ENCODE data around the gene MEGF6. TPM values are rescaled to one million over a fixed set of nuclear protein-coding genes. Genes with fewer than 3 reads are reported as not detected.

Gene MEGF6
- total and polyA plus RNA-seq, 2 donors (not counting 3 experiments of a cell fraction or from before 2014, with no cell fraction given) = 22.5 to 63.7 TPM

GRCh38 chr1:3634059-3634800 is 22.9 kb upstream of the MEGF6 start:
- intact Hi-C loops (cut with micrococcal nuclease) = no loop called here
- TF ChIP-seq POLR2AphosphoS5 (IDR thresholded peaks at IDR 0.05; ENCODE audit: insufficient read depth, low read depth, low read length) (no peak), GATA2 (IDR thresholded peaks at IDR 0.05; ENCODE audit: insufficient read depth, insufficient read length, low read depth, low read length) (no peak), FOS (IDR thresholded peaks at IDR 0.05; ENCODE audit: borderline replicate concordance, insufficient read depth, low read length) (no peak), CTCF (IDR thresholded peaks at IDR 0.05; ENCODE audit: extremely low read depth in 1 of 2, insufficient read depth in 1 of 2, low read depth in 1 of 2, low read length in 2 of 2) (no peak), MAX (IDR thresholded peaks at IDR 0.05; ENCODE audit: insufficient read depth, insufficient read length) (no peak), JUN (IDR thresholded peaks at IDR 0.05; ENCODE audit: borderline replicate concordance, insufficient read depth, insufficient read length, low read depth) (no peak), MYC (IDR thresholded peaks at IDR 0.05; ENCODE audit: low read depth, low read length) (no peak), POLR2A (IDR thresholded peaks at IDR 0.05; ENCODE audit: low read depth, low read length) (no peak), EZH2 (IDR thresholded peaks at IDR 0.05; ENCODE audit: borderline replicate concordance, low read depth, low read length, severe bottlenecking) (no peak)

More at GRCh38 chr1:3634059-3634800, 22.9 kb upstream of the MEGF6 start:
- H3K27me3 ChIP-seq (ENCODE audit: control insufficient read depth in 2 of 2, insufficient read depth in 2 of 2, low read length in 2 of 2) = no peaks in the 10 kb centered on the region
- DNase-seq (ENCODE audit: low read depth, low spot score) (no peak), FAIRE-seq (no peak)
- H3K4me1 ChIP-seq (ENCODE audit: control insufficient read depth, extremely low read depth, insufficient read depth, low read length) = no peaks in the 10 kb centered on the region
- dilution Hi-C loops (cut with MboI; ENCODE audit: extremely low pct_ligation_motif_present, low sequenced_read_pairs) = no loop called here
- H3K9me1 ChIP-seq (replicated peaks; ENCODE audit: control insufficient read depth, extremely low read depth, insufficient read depth, low read length) = no peaks in the 10 kb centered on the region
- H3K9me3 ChIP-seq (replicated peaks; ENCODE audit: control insufficient read depth, insufficient read depth, low read length) = no peaks in the 10 kb centered on the region
- no peaks in the 10 kb centered on the region for H3K79me2 ChIP-seq (ENCODE audit: control insufficient read depth, insufficient read depth, low read length)
- no peaks in the 10 kb centered on the region for H4K20me1 ChIP-seq (replicated peaks; ENCODE audit: control insufficient read depth, extremely low read depth, insufficient read depth, low read length)
- POLR2A ChIA-PET = no interaction called here
- no peak overlapping the region for H3K27ac ChIP-seq (ENCODE audit: insufficient read depth, low read depth, low read length)
- H3K36me3 ChIP-seq (ENCODE audit: control insufficient read depth in 2 of 2, extremely low read depth in 1 of 2, insufficient read depth in 2 of 2, low read length in 2 of 2) = peaks cover 0 to 39% of the 10 kb centered on the region in 2 experiments
- BruUV-seq (replicated peaks) = no TSS peak
- no peak overlapping the region for H2AFZ ChIP-seq (ENCODE audit: low read depth, low read length)
- H3K9ac ChIP-seq (replicated peaks; ENCODE audit: extremely low read depth, insufficient read depth, low read length) = no peak overlapping the region
- H3K4me2 ChIP-seq (ENCODE audit: insufficient read depth, low read length) = no peak overlapping the region
- CTCF ChIA-PET = interaction anchor here (1.7 kb wide), 1 partner anchor 14 kb away, joined by 4 read pairs; no protein-coding TSS in a partner anchor
- no peak overlapping the region for H3K4me3 ChIP-seq (replicated peaks in 1 of 3; ENCODE audit: insufficient read depth in 1 of 3, low read depth in 1 of 3, low read length in 3 of 3)

Measured in endothelial cell of umbilical vein (primary cell).